ENCODE measurements around the gene ANGEL1. TPM values are rescaled to one million over a fixed set of nuclear protein-coding genes. Genes with fewer than 3 reads are reported as not detected.

Gene ANGEL1
- total RNA-seq, 1 experiment from 2014 or later: 31.7 TPM

DNA sequence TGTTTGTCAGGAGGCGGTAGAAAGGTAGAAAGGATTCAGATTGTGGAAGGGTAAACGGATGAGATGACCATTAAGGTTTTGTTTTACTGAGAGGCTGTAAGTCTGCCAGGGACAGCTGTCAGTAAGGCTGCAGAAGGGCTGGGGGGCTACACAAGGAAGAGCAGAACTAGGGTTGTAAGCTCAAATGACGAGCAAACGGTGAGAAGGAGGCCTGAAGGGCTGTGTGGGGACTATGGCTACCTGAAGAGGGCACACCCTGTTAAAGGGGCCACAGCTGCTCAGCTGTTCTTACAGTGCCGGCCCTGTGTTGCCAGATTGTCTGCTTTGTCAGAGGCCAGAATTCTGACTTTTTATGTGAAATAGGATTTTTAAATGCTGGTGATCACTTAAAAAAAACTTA, 32.3 kb downstream of the ANGEL1 start:
- Histone ChIP-seq H3K36me3 (ENCODE audit: low read depth) (no peaks in the 10 kb centered on the region), H3K27me3 (ENCODE audit: insufficient read depth, low read depth) (no peaks in the 10 kb centered on the region), H3K79me2 (ENCODE audit: low read depth) (no peaks in the 10 kb centered on the region), H4K20me1 (ENCODE audit: insufficient read depth) (0 out of 2 replicates have a peak, but pooled peaks cover 6% of the 10 kb centered on the region), H3K9me2 (ENCODE audit: insufficient read depth) (no peaks in the 10 kb centered on the region), H3K4me3 (no peak overlapping the region), H3F3A (ENCODE audit: insufficient read depth, low read depth) (no peaks in the 10 kb centered on the region), H3K4me1 (replicated peaks; ENCODE audit: insufficient read depth) (no peaks in the 10 kb centered on the region), H3K4me2 (no peak overlapping the region), H3K27ac (no peak overlapping the region), H2AFZ (no peak overlapping the region), H3K9me3 (ENCODE audit: insufficient read depth, low read depth) (no peaks in the 10 kb centered on the region)
- intact Hi-C loops (cut with micrococcal nuclease; ENCODE audit: unreplicated experiment): no loop called here
- ChIA-PET POLR2A (ENCODE audit: unreplicated experiment) (no interaction called here), CTCF (no interaction called here)
- BruUV-seq (replicated peaks): no TSS peak
- no peak for DNase-seq
- TF ChIP-seq, protein P1, sequence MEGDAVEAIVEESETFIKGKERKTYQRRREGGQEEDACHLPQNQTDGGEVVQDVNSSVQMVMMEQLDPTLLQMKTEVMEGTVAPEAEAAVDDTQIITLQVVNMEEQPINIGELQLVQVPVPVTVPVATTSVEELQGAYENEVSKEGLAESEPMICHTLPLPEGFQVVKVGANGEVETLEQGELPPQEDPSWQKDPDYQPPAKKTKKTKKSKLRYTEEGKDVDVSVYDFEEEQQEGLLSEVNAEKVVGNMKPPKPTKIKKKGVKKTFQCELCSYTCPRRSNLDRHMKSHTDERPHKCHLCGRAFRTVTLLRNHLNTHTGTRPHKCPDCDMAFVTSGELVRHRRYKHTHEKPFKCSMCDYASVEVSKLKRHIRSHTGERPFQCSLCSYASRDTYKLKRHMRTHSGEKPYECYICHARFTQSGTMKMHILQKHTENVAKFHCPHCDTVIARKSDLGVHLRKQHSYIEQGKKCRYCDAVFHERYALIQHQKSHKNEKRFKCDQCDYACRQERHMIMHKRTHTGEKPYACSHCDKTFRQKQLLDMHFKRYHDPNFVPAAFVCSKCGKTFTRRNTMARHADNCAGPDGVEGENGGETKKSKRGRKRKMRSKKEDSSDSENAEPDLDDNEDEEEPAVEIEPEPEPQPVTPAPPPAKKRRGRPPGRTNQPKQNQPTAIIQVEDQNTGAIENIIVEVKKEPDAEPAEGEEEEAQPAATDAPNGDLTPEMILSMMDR (conservative IDR thresholded peaks at IDR 0.05): no peak
- no peak for TF ChIP-seq EZH2 (IDR thresholded peaks at IDR 0.05; ENCODE audit: low read depth)

DNA sequence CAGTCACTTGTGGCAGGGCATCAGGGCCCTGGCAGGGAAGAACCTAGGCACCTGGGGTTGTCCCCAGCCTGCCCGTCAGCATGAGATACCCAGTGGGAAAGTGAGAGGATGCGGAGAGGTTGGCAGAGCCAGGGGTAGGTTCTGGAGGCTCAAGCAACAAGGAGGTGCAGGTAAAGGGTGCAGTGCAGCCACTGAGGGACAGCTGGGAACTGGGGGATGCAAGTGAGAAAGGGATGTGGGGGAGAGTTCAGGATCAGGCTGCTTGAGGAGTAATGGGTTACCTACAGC, 32.7 kb downstream of the ANGEL1 start:
- Histone ChIP-seq H3K27me3 (ENCODE audit: insufficient read depth, low read depth) (no peaks in the 10 kb centered on the region), H3K4me2 (no peak overlapping the region), H2AFZ (no peak overlapping the region), H3K9me2 (ENCODE audit: insufficient read depth) (no peaks in the 10 kb centered on the region), H3K9me3 (ENCODE audit: insufficient read depth, low read depth) (no peaks in the 10 kb centered on the region), H4K20me1 (ENCODE audit: insufficient read depth) (0 out of 2 replicates have a peak, but pooled peaks cover 6% of the 10 kb centered on the region), H3K4me1 (replicated peaks; ENCODE audit: insufficient read depth) (no peaks in the 10 kb centered on the region), H3K36me3 (ENCODE audit: low read depth) (no peaks in the 10 kb centered on the region), H3K4me3 (no peak overlapping the region), H3F3A (ENCODE audit: insufficient read depth, low read depth) (no peaks in the 10 kb centered on the region), H3K79me2 (ENCODE audit: low read depth) (no peaks in the 10 kb centered on the region), H3K27ac (no peak overlapping the region)
- BruUV-seq (replicated peaks): no TSS peak
- TF ChIP-seq EZH2 (IDR thresholded peaks at IDR 0.05; ENCODE audit: low read depth): no peak
- TF ChIP-seq, protein P1 (conservative IDR thresholded peaks at IDR 0.05): no peak
- CTCF ChIA-PET: no interaction called here
- intact Hi-C loops (cut with micrococcal nuclease; ENCODE audit: unreplicated experiment): no loop called here
- no peak for DNase-seq
- POLR2A ChIA-PET (ENCODE audit: unreplicated experiment): no interaction called here

DNA sequence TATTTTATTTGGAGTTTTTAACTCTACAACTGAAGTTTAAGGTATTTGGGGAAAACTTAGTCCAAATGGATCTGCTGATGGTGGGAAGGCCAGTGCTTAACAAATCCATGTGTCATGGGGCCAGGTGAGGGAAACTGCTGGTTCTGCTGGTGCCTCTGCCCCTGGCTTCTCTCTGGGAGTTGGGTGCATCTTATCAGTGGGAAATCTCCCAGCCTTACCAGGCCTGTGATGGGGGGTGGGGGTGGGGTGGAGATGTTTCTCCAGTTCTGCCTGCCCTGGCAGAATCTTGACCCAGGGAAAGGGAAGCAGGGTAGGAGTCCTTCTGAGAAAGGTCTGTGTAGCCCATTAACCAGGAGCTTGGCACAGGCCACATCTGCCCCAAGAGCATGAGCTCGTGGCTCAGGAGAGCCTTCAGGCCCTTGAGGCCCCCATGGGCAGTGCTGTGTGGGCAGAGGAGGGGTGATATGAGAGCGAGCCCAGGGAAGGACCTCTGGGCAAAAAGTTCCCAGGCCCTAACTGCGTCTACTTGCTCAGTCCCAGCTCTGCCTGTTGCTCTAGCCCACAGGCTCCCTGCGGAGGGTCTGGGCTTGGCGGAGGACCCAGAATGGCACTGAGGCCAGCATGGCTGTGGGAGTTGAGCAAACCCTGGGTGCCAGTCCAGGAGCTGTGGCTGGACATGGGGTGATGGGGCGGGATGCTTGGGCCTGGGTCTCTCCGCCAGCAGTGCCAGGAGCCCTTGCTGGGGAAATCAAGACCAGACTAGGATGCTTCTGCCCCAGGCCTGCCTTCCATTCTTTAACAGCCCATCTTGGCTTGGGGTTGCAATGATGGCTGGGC, 33.2 kb downstream of the ANGEL1 start:
- Histone ChIP-seq H3K4me2 (no peak overlapping the region), H3K4me3 (no peak overlapping the region), H3K9me3 (ENCODE audit: insufficient read depth, low read depth) (no peaks in the 10 kb centered on the region), H3F3A (ENCODE audit: insufficient read depth, low read depth) (no peaks in the 10 kb centered on the region), H3K27me3 (ENCODE audit: insufficient read depth, low read depth) (no peaks in the 10 kb centered on the region), H3K79me2 (ENCODE audit: low read depth) (no peaks in the 10 kb centered on the region), H3K36me3 (ENCODE audit: low read depth) (no peaks in the 10 kb centered on the region), H3K9me2 (ENCODE audit: insufficient read depth) (no peaks in the 10 kb centered on the region), H4K20me1 (ENCODE audit: insufficient read depth) (0 out of 2 replicates have a peak, but pooled peaks cover 3% of the 10 kb centered on the region), H2AFZ (no peak overlapping the region), H3K27ac (no peak overlapping the region), H3K4me1 (replicated peaks; ENCODE audit: insufficient read depth) (no peaks in the 10 kb centered on the region)
- no peak for DNase-seq
- BruUV-seq (replicated peaks): no TSS peak
- intact Hi-C loops (cut with micrococcal nuclease; ENCODE audit: unreplicated experiment): no loop called here
- CTCF ChIA-PET: no interaction called here
- POLR2A ChIA-PET (ENCODE audit: unreplicated experiment): no interaction called here
- TF ChIP-seq EZH2 (IDR thresholded peaks at IDR 0.05; ENCODE audit: low read depth): no peak
